Measurements from ENCODE around the gene UMAD1.

DNA sequence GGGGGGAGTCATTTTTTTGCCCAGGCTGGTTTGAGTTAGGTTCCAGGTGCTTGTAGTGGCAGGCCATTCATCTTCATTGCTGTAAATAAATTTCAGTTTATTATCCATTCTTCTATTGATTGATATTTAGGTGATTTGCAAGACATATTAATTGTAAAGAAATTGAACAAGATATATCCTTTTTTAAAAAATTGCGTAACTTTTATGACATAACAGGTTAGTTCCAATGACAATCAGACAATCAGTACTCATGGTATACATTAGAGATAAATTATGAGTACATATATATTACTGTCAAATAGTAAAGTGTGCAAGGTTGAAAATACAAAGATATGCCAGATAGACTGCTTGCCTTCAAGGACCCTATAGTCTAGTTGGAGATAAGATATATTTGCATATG lies 235.9 kb downstream of the UMAD1 start:
- TF ChIP-seq, protein P1, sequence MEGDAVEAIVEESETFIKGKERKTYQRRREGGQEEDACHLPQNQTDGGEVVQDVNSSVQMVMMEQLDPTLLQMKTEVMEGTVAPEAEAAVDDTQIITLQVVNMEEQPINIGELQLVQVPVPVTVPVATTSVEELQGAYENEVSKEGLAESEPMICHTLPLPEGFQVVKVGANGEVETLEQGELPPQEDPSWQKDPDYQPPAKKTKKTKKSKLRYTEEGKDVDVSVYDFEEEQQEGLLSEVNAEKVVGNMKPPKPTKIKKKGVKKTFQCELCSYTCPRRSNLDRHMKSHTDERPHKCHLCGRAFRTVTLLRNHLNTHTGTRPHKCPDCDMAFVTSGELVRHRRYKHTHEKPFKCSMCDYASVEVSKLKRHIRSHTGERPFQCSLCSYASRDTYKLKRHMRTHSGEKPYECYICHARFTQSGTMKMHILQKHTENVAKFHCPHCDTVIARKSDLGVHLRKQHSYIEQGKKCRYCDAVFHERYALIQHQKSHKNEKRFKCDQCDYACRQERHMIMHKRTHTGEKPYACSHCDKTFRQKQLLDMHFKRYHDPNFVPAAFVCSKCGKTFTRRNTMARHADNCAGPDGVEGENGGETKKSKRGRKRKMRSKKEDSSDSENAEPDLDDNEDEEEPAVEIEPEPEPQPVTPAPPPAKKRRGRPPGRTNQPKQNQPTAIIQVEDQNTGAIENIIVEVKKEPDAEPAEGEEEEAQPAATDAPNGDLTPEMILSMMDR (IDR thresholded peaks at IDR 0.05) = no peak
- no peak for TF ChIP-seq POLR2A (IDR thresholded peaks at IDR 0.05)
- TF ChIP-seq EP300 (IDR thresholded peaks at IDR 0.05) = no peak

Data from sigmoid colon (tissue), 4 donors.